Measurements from ENCODE around the gene GIMAP2. TPM values are rescaled to one million over a fixed set of nuclear protein-coding genes. Genes with fewer than 3 reads are reported as not detected.

The GIMAP2 gene
- total and polyA plus RNA-seq, 2 of the 13 experiments (the other 11 are each of a cell fraction or from before 2014, with no cell fraction given), result 0.49 to 1.4 TPM

DNA sequence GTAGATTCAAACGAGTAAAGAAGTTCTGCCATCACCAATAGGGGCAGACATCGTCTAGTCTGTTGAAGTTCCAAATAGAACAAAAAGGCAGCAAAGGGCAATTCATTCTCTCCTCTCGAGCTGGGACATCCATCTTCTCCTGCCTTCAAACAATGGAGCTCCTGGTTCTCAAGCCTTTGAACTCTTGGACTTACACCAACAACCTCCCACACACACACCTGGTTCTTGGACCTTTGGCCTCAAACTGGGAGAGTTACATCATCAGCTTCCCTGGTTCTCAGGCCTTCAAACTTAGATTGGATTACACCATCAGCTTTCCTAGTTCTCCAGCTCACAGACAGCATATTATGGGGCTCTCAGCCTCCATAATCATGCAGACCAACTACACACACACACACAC is 41.9 kb downstream of the GIMAP2 start (continued):
- TF ChIP-seq, protein P1, sequence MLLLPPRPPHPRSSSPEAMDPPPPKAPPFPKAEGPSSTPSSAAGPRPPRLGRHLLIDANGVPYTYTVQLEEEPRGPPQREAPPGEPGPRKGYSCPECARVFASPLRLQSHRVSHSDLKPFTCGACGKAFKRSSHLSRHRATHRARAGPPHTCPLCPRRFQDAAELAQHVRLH (CRISPR knock-in tag; IDR thresholded peaks at IDR 0.05; ENCODE audit: borderline replicate concordance, low read depth), result no peak
- TF ChIP-seq SUZ12 (IDR thresholded peaks at IDR 0.05; ENCODE audit: low read depth, low read length) (no peak), GATA4 (IDR thresholded peaks at IDR 0.05; ENCODE audit: borderline replicate concordance, low read depth) (no peak), ZNF317 (CRISPR knock-in tag; IDR thresholded peaks at IDR 0.05) (no peak), ZNF256 (CRISPR knock-in tag; conservative IDR thresholded peaks at IDR 0.05) (no peak), FOXA1 (IDR thresholded peaks at IDR 0.05) (no peak), FOXA1 (CRISPR knock-in tag; IDR thresholded peaks at IDR 0.05) (no peak), ZNF335 (CRISPR knock-in tag; IDR thresholded peaks at IDR 0.05) (no peak), TCF7L2 (IDR thresholded peaks at IDR 0.05; ENCODE audit: low read depth, low read length) (no peak), MED13 (CRISPR knock-in tag; IDR thresholded peaks at IDR 0.05) (no peak), NFIB (CRISPR knock-in tag; IDR thresholded peaks at IDR 0.05; ENCODE audit: borderline replicate concordance) (no peak), ELF3 (CRISPR knock-in tag; IDR thresholded peaks at IDR 0.05) (peak; percentile 36; the same call in 1 of the 2 replicates), ZNF607 (CRISPR knock-in tag; IDR thresholded peaks at IDR 0.05; ENCODE audit: borderline replicate concordance) (no peak), SALL1 (CRISPR knock-in tag; IDR thresholded peaks at IDR 0.05) (peak; percentile 49), ZNF274 (CRISPR knock-in tag; IDR thresholded peaks at IDR 0.05) (no peak), SMYD3 (CRISPR knock-in tag; IDR thresholded peaks at IDR 0.05) (no peak), KLF15 (CRISPR knock-in tag; IDR thresholded peaks at IDR 0.05; ENCODE audit: borderline replicate concordance) (no peak), ZNF652 (CRISPR knock-in tag; IDR thresholded peaks at IDR 0.05; ENCODE audit: borderline replicate concordance, low read depth) (no peak), YEATS2 (CRISPR knock-in tag; IDR thresholded peaks at IDR 0.05; ENCODE audit: borderline replicate concordance) (no peak), ZNF460 (CRISPR knock-in tag; IDR thresholded peaks at IDR 0.05; ENCODE audit: borderline replicate concordance) (no peak), CBX5 (CRISPR knock-in tag; IDR thresholded peaks at IDR 0.05; ENCODE audit: borderline replicate concordance) (peak; percentile 75; the same call in 1 of the 2 replicates)
- TF ChIP-seq, protein P2, sequence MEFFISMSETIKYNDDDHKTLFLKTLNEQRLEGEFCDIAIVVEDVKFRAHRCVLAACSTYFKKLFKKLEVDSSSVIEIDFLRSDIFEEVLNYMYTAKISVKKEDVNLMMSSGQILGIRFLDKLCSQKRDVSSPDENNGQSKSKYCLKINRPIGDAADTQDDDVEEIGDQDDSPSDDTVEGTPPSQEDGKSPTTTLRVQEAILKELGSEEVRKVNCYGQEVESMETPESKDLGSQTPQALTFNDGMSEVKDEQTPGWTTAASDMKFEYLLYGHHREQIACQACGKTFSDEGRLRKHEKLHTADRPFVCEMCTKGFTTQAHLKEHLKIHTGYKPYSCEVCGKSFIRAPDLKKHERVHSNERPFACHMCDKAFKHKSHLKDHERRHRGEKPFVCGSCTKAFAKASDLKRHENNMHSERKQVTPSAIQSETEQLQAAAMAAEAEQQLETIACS (CRISPR knock-in tag; IDR thresholded peaks at IDR 0.05), result no peak
- TF ChIP-seq, protein P3, sequence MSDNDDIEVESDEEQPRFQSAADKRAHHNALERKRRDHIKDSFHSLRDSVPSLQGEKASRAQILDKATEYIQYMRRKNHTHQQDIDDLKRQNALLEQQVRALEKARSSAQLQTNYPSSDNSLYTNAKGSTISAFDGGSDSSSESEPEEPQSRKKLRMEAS (IDR thresholded peaks at IDR 0.05), result no peak
- TF ChIP-seq, protein P4, sequence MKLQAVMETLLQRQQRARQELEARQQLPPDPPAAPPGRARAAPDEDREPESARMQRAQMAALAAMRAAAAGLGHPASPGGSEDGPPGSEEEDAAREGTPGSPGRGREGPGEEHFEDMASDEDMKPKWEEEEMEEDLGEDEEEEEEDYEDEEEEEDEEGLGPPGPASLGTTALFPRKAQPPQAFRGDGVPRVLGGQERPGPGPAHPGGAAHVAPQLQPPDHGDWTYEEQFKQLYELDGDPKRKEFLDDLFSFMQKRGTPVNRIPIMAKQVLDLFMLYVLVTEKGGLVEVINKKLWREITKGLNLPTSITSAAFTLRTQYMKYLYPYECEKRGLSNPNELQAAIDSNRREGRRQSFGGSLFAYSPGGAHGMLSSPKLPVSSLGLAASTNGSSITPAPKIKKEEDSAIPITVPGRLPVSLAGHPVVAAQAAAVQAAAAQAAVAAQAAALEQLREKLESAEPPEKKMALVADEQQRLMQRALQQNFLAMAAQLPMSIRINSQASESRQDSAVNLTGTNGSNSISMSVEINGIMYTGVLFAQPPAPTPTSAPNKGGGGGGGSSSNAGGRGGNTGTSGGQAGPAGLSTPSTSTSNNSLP (IDR thresholded peaks at IDR 0.05; ENCODE audit: low read depth, low read length), result no peak
- TF ChIP-seq, protein P5, sequence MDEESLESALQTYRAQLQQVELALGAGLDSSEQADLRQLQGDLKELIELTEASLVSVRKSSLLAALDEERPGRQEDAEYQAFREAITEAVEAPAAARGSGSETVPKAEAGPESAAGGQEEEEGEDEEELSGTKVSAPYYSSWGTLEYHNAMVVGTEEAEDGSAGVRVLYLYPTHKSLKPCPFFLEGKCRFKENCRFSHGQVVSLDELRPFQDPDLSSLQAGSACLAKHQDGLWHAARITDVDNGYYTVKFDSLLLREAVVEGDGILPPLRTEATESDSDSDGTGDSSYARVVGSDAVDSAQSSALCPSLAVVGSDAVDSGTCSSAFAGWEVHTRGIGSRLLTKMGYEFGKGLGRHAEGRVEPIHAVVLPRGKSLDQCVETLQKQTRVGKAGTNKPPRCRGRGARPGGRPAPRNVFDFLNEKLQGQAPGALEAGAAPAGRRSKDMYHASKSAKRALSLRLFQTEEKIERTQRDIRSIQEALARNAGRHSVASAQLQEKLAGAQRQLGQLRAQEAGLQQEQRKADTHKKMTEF (CRISPR knock-in tag; IDR thresholded peaks at IDR 0.05), result peak; percentile 37; the same call in 1 of the 2 replicates
- TF ChIP-seq, protein P6, sequence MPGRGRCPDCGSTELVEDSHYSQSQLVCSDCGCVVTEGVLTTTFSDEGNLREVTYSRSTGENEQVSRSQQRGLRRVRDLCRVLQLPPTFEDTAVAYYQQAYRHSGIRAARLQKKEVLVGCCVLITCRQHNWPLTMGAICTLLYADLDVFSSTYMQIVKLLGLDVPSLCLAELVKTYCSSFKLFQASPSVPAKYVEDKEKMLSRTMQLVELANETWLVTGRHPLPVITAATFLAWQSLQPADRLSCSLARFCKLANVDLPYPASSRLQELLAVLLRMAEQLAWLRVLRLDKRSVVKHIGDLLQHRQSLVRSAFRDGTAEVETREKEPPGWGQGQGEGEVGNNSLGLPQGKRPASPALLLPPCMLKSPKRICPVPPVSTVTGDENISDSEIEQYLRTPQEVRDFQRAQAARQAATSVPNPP (CRISPR knock-in tag; IDR thresholded peaks at IDR 0.05), result no peak
- TF ChIP-seq, protein P7, sequence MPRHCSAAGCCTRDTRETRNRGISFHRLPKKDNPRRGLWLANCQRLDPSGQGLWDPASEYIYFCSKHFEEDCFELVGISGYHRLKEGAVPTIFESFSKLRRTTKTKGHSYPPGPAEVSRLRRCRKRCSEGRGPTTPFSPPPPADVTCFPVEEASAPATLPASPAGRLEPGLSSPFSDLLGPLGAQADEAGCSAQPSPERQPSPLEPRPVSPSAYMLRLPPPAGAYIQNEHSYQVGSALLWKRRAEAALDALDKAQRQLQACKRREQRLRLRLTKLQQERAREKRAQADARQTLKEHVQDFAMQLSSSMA (CRISPR knock-in tag; IDR thresholded peaks at IDR 0.05), result no peak
